ENCODE measurements around the gene TMEM178A.

The TMEM178A gene

DNA sequence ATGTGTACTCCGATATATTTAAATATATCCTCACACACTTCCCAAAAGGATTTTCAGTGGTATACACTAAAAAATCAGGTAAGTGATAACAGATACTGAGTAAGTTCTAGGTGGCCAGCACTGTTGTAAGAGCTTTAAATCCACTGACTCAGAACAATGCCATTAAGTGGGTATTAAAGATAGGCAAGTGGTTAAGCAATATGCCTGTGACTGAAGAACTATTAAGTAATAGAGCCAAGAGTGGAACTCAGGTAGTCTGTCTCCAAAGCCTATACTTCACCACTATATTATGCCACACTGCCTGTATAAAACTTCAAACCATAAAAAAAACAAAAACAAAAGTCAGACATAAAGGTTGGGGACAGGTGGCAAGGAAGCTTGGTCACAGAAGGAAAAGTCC is 76.2 kb downstream of the TMEM178A start:
- no peak overlapping the region for H3K4me3 ChIP-seq (ENCODE audit: low read depth, low read length)
- TF ChIP-seq, protein P1, sequence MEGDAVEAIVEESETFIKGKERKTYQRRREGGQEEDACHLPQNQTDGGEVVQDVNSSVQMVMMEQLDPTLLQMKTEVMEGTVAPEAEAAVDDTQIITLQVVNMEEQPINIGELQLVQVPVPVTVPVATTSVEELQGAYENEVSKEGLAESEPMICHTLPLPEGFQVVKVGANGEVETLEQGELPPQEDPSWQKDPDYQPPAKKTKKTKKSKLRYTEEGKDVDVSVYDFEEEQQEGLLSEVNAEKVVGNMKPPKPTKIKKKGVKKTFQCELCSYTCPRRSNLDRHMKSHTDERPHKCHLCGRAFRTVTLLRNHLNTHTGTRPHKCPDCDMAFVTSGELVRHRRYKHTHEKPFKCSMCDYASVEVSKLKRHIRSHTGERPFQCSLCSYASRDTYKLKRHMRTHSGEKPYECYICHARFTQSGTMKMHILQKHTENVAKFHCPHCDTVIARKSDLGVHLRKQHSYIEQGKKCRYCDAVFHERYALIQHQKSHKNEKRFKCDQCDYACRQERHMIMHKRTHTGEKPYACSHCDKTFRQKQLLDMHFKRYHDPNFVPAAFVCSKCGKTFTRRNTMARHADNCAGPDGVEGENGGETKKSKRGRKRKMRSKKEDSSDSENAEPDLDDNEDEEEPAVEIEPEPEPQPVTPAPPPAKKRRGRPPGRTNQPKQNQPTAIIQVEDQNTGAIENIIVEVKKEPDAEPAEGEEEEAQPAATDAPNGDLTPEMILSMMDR (IDR thresholded peaks at IDR 0.05; ENCODE audit: borderline replicate concordance, insufficient read depth, low read depth, low read length) = no peak

DNA sequence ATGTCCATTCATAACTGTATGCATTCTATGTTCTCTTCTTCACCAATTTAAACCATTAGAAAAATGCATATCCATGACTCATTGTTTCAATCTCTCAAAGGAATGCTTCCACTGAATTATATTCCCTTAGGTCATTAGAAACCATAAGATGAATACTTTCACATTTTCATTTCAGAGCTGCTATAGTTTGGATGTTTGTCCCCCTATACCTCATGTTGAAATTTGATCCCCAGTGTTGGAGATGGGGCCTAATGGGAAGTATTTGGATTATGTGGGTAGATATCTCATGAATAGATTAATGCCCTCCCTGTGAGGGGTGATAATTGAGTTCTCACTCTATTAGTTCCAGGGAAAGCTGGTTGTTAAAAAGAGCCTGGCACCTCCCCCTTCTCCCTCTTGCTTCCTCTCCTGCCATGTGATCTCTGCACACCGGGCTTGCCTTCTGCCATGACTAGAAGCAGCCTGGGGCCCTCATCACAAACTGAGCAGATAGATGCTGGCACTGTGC is 77.6 kb downstream of the TMEM178A start:
- no peak overlapping the region for H3K4me3 ChIP-seq (ENCODE audit: low read depth, low read length)
- TF ChIP-seq, protein P1 (IDR thresholded peaks at IDR 0.05; ENCODE audit: borderline replicate concordance, insufficient read depth, low read depth, low read length) = no peak

DNA sequence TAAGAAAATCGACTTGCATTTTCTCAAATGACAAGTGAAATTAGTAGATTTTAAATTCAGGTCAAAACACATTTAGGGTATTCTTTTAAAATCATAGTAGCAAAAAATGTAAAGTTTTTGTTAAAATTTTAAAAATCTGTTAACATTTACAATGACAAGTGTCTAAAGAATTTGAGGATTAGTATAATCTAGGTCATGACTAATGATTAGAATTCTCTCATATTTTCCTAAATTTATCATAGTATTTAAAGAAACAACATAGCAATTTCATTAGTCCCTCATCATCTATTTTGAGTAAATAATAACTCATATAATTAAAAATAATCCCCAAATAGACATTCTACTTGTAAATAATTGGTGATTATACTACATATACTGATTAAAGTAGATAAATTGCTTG is 89.7 kb downstream of the TMEM178A start:
- TF ChIP-seq, protein P1 (IDR thresholded peaks at IDR 0.05; ENCODE audit: borderline replicate concordance, insufficient read depth, low read depth, low read length) = no peak
- H3K4me3 ChIP-seq (ENCODE audit: low read depth, low read length) = no peak overlapping the region

DNA sequence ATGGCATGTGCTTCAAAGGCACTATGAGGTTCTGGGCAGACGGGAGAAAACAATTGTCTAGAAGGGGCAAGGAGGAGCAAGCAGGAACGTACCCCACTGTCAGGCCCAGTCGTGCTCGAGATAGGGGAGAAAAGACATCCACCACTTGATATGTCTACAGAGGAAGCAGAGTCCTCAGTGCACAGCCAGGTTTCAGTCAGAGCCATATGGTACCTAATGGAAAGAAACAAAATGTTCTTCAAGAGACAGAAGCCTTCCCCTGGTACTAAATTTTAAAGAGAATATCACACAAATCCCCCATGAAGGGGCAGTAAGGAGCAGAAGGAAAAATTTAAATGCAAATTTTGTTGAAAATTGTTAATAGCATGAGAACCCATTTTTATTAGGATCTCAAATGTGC is 91.4 kb downstream of the TMEM178A start:
- TF ChIP-seq, protein P1 (IDR thresholded peaks at IDR 0.05; ENCODE audit: borderline replicate concordance, insufficient read depth, low read depth, low read length) = no peak
- H3K4me3 ChIP-seq (ENCODE audit: low read depth, low read length) = no peak overlapping the region

DNA sequence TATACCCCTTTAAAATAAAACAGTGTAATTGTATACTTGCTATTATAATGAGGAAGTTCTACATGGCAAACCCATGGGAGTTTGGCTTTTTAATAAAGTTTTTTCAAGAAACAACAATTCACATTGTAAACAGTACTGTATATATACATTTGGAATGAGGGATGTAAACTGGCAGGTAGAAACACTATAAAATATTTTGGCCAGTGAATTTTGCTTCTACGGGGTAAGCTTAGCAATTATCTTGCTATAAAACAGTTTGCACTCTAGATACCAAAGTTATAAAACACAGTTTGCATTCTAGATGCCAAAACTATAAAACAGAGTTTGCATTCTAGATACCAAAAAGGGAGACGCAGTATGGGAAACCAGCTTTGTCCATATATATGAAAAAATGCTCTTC is 96.7 kb downstream of the TMEM178A start:
- TF ChIP-seq, protein P1 (IDR thresholded peaks at IDR 0.05; ENCODE audit: borderline replicate concordance, insufficient read depth, low read depth, low read length) = no peak
- H3K4me3 ChIP-seq (ENCODE audit: low read depth, low read length) = no peak overlapping the region
